B cell (primary cell): ENCODE measurements around the gene SAMD5. TPM values are rescaled to one million over a fixed set of nuclear protein-coding genes. Genes with fewer than 3 reads are reported as not detected.

Source experiments
- ATAC-seq: fragments of 200-7000 bp; cut with Tn5 transposase; one replicate; pipeline ENCODE4 v1.10.0; 2021; ENCODE audit warnings: low read depth, mild to moderate bottlenecking, moderate number of reproducible peaks, moderate library complexity
- CTCF ChIA-PET: fragments of 350-600 bp; sonication (Branson Sonifier 250); formaldehyde crosslinking; loops from one replicate; lab custom pipeline; 2021; ENCODE audit warnings: antibody characterized with exemption, inconsistent platforms; lab: Charles Lee
- POLR2A ChIA-PET: fragments of 350-600 bp; sonication (Branson Sonifier 250); formaldehyde crosslinking; loops from one replicate; lab custom pipeline; 2021; ENCODE audit warnings: antibody characterized with exemption; lab: Charles Lee
- DNase-seq: peaks from one replicate; pipeline ENCODE4 v3.0.0; 2013
- H2AFZ ChIP-seq: 2 replicates; pipeline ENCODE4 v1.6.1; 2012; ENCODE audit warnings: mild to moderate bottlenecking, low read depth, low read length; ENCODE audit not compliant: insufficient read depth, poor library complexity, severe bottlenecking
- H3K27ac ChIP-seq, 2 donors: 1 replicate in 1 of 2; 2 replicates in 1 of 2; pipeline ENCODE4 v1.5.1; 2012 to 2013; ENCODE audit warnings: low read length in 2 of 2, mild to moderate bottlenecking in 2 of 2, moderate library complexity in 1 of 2
- H3K27me3 ChIP-seq, 4 experiments: fragments of 200-600 bp in 1 of 4; sonication (generic) in 1 of 4; replicated peaks in 1 of 4; 1 replicate in 2 of 4; 2 replicates in 2 of 4; pipeline versions ENCODE4 v1.6.1 to v1.7.0; 2013 to 2016; ENCODE audit warnings: low read length in 3 of 4, mild to moderate bottlenecking in 2 of 4, mixed read lengths in 1 of 4, moderate library complexity in 1 of 4; ENCODE audit not compliant: insufficient read depth in 4 of 4, control insufficient read depth in 3 of 4; ENCODE audit errors: control extremely low read depth in 1 of 4
- H3K36me3 ChIP-seq, 2 experiments: replicated peaks in 1 of 2; 1 replicate in 1 of 2; 2 replicates in 1 of 2; pipeline versions ENCODE4 v1.6.1 to v1.7.1; 2013; ENCODE audit warnings: low read length in 1 of 2; ENCODE audit not compliant: insufficient read depth in 2 of 2, control insufficient read depth in 1 of 2; ENCODE audit errors: control extremely low read depth in 1 of 2, extremely low read depth in 1 of 2
- H3K4me1 ChIP-seq, 2 donors: fragments of 200-600 bp in 1 of 2; sonication (generic) in 1 of 2; 1 replicate in 1 of 2; 2 replicates in 1 of 2; pipeline versions ENCODE4 v1.5.1 to v1.6.1; 2013 to 2017; ENCODE audit warnings: low read length in 2 of 2; ENCODE audit not compliant: control insufficient read depth in 2 of 2, insufficient read depth in 2 of 2
- H3K4me2 ChIP-seq: replicated peaks from 2 replicates; pipeline ENCODE3; 2012; ENCODE audit warnings: mild to moderate bottlenecking, low read depth, low read length; ENCODE audit not compliant: poor library complexity, severe bottlenecking
- H3K4me3 ChIP-seq, 5 experiments: fragments of 200-600 bp in 1 of 5; sonication (generic) in 1 of 5; 1 replicate in 3 of 5; 2 replicates in 2 of 5; pipeline versions ENCODE4 v1.5.1 to v1.7.0; 2011 to 2016; ENCODE audit warnings: low read length in 4 of 5, mild to moderate bottlenecking in 4 of 5, low read depth in 2 of 5, control low read depth in 1 of 5, moderate library complexity in 1 of 5; ENCODE audit not compliant: insufficient read depth in 1 of 5; ENCODE audit errors: control extremely low read depth in 1 of 5, extremely low read depth in 1 of 5
- H3K79me2 ChIP-seq: fragments of 200-600 bp; sonication (generic); one replicate; pipeline ENCODE4 v1.6.0; 2016; ENCODE audit warnings: low read length; ENCODE audit not compliant: control insufficient read depth, insufficient read depth
- H3K9ac ChIP-seq: fragments of 200-600 bp; sonication (generic); 2 replicates; pipeline ENCODE4 v1.6.1; 2017; ENCODE audit warnings: mild to moderate bottlenecking, low read length, moderate library complexity
- H3K9me3 ChIP-seq, 3 donors: one replicate each; pipeline versions ENCODE4 v1.6.1 to v1.7.1; 2013; ENCODE audit warnings: low read length in 2 of 3; ENCODE audit not compliant: control insufficient read depth in 2 of 3, insufficient read depth in 1 of 3; ENCODE audit errors: control extremely low read depth in 1 of 3
- H4K20me1 ChIP-seq: 2 replicates; pipeline ENCODE4 v1.6.0; 2012; ENCODE audit warnings: mild to moderate bottlenecking, low read length; ENCODE audit not compliant: insufficient read depth, control insufficient read depth, poor library complexity, severe bottlenecking
- H3K27ac Mint-ChIP-seq: one replicate; pipeline ENCODE4 v1.8.0; 2021; ENCODE audit warnings: mixed read lengths
- H3K27me3 Mint-ChIP-seq: one replicate; pipeline ENCODE4 v1.8.0; 2021; ENCODE audit warnings: mixed read lengths
- H3K4me1 Mint-ChIP-seq: one replicate; pipeline ENCODE4 v1.8.0; 2021; ENCODE audit warnings: mixed read lengths
- H3K4me3 Mint-ChIP-seq: one replicate; pipeline ENCODE4 v1.8.0; 2021; ENCODE audit warnings: mixed read lengths
- H3K9me3 Mint-ChIP-seq: one replicate; pipeline ENCODE4 v1.8.0; 2022; ENCODE audit warnings: mixed read lengths; ENCODE audit not compliant: insufficient read depth
- EZH2 ChIP-seq: IDR thresholded peaks from 2 replicates; pipeline ENCODE4 v1.6.1; 2012; ENCODE audit warnings: borderline replicate concordance, low read depth, mild to moderate bottlenecking, moderate library complexity, low read length; ENCODE audit not compliant: insufficient read depth, poor library complexity, severe bottlenecking
- WGBS: methylation state at CpG from one replicate; pipeline ENCODE4 v1.1.5; 2013; ENCODE audit warnings: missing lambda C conversion rate; ENCODE audit not compliant: insufficient coverage; 5-methylcytosine and 5-hydroxymethylcytosine counted together
- intact Hi-C: fragments of 100-400 bp; cut with micrococcal nuclease; formaldehyde crosslinking; loops from one replicate; pipeline ENCODE4 v1.10.0; 2022
- polyA plus RNA-seq: library from polyadenylated mRNA; depleted of rRNA; stranded (reverse); fragments of >200 nt; gene quantifications from 2 replicates; pipeline ENCODE4 v1.2.3, GENCODE V29; 2012
- total RNA-seq, 2 donors: library from RNA; stranded (reverse); fragments of 120-200 nt in 1 of 2; gene quantifications; 1 replicate in 1 of 2; 2 replicates in 1 of 2; pipeline versions ENCODE4 v1.2.3 to v1.2.4, GENCODE V29; 2013 to 2022
- TF ChIP-seq, protein P1 (sequence below): fragments of 200-600 bp; IDR thresholded peaks from one replicate; pipeline ENCODE4 v1.8.0; 2022; ENCODE audit warnings: antibody characterized with exemption, mild to moderate bottlenecking

Gene SAMD5
- total and polyA plus RNA-seq, 2 donors (not counting 1 experiment from before 2014, with no cell fraction given), result not detected

DNA sequence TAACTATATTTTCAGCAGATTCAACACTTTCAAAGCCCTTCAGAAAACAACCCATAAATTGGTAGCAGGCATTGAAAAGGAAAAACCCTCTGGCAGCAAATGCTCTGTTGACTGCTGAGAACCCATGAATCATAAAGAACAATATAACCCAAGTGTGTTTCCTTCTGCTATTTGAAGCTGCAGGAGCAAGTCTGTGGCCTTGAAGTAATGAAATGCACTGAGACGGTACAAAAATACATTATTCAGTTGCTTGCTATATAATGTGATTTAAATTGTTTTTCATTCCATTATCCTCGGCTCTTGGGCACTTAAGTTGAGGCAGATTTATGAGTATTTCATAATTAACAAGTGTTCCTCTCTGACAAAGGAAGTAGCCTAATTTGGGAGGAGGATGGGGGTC, 40.6 kb upstream of the SAMD5 start:
- TF ChIP-seq, protein P1, sequence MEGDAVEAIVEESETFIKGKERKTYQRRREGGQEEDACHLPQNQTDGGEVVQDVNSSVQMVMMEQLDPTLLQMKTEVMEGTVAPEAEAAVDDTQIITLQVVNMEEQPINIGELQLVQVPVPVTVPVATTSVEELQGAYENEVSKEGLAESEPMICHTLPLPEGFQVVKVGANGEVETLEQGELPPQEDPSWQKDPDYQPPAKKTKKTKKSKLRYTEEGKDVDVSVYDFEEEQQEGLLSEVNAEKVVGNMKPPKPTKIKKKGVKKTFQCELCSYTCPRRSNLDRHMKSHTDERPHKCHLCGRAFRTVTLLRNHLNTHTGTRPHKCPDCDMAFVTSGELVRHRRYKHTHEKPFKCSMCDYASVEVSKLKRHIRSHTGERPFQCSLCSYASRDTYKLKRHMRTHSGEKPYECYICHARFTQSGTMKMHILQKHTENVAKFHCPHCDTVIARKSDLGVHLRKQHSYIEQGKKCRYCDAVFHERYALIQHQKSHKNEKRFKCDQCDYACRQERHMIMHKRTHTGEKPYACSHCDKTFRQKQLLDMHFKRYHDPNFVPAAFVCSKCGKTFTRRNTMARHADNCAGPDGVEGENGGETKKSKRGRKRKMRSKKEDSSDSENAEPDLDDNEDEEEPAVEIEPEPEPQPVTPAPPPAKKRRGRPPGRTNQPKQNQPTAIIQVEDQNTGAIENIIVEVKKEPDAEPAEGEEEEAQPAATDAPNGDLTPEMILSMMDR, result no peak
- no peak for TF ChIP-seq EZH2
- H3K27me3 ChIP-seq, result no peaks in the 10 kb centered on the region
- intact Hi-C loops, result no loop called here
- Mint-ChIP-seq H3K27me3 (peaks cover 11% of the 10 kb centered on the region), H3K4me3 (no peak overlapping the region), H3K4me1 (no peaks in the 10 kb centered on the region), H3K9me3 (peaks cover 2% of the 10 kb centered on the region), H3K27ac (no peak overlapping the region)
- POLR2A ChIA-PET, result no interaction called here
- no peaks in the 10 kb centered on the region for H4K20me1 ChIP-seq
- H3K4me3 ChIP-seq, result no peak overlapping the region
- ATAC-seq, result no peak
- no peak overlapping the region for H3K27ac ChIP-seq
- H3K36me3 ChIP-seq, result no peaks in the 10 kb centered on the region
- no peak overlapping the region for H2AFZ ChIP-seq
- no peaks in the 10 kb centered on the region for H3K79me2 ChIP-seq
- no peak for DNase-seq
- H3K4me2 ChIP-seq, result no peak overlapping the region
- no peaks in the 10 kb centered on the region for H3K4me1 ChIP-seq
- H3K9me3 ChIP-seq, result peaks cover 0 to 3% (median 0%) of the 10 kb centered on the region in 3 donors
- CTCF ChIA-PET, result no interaction called here
- H3K9ac ChIP-seq, result no peak overlapping the region
- no CpG with 5 or more reads among the region's 2 CpGs for WGBS

DNA sequence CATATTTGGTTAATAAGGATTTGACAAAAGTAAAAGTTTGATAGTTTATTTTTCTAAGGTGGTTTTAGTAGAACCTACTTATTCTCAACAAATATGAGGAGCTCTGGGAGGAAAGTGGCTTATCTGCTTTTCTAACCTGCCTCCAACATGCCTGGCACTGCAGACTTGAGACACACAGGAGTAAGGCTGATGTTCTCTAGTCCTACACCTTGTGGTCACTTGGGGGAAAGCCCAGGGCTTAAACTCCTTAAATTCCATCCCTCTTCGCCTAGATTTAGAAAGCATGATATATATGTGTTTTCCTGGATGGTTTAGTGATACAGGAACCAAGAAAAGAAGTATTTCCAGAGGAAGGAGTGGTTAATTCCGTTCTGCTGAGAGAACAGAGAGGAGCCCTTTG, 39.9 kb upstream of the SAMD5 start:
- Histone ChIP-seq H3K27ac (no peak overlapping the region), H3K9me3 (peaks cover 0 to 3% (median 0%) of the 10 kb centered on the region in 3 donors), H3K36me3 (no peaks in the 10 kb centered on the region), H3K4me1 (no peaks in the 10 kb centered on the region), H4K20me1 (no peaks in the 10 kb centered on the region), H3K4me2 (no peak overlapping the region), H3K27me3 (no peaks in the 10 kb centered on the region), H3K79me2 (no peaks in the 10 kb centered on the region), H2AFZ (no peak overlapping the region), H3K9ac (no peak overlapping the region), H3K4me3 (no peak overlapping the region)
- no peaks in the 10 kb centered on the region for H3K4me1 Mint-ChIP-seq
- CTCF ChIA-PET, result no interaction called here
- TF ChIP-seq, protein P1, result no peak
- TF ChIP-seq EZH2, result no peak
- intact Hi-C loops, result no loop called here
- H3K27me3 Mint-ChIP-seq, result peaks cover 11% of the 10 kb centered on the region
- DNase-seq (no peak), ATAC-seq (no peak)
- H3K4me3 Mint-ChIP-seq, result no peak overlapping the region
- H3K27ac Mint-ChIP-seq, result no peak overlapping the region
- H3K9me3 Mint-ChIP-seq, result peaks cover 6% of the 10 kb centered on the region
- 80% methylated on average over 1 of the region's 2 CpGs for WGBS
- POLR2A ChIA-PET, result no interaction called here
